Tibial artery (tissue), 4 donors: ENCODE data around the gene TMIGD2.
"Not testable (repeated sequence)": the region's sequence is repeated elsewhere in the genome, so short reads cannot be mapped to it uniquely, and the experiment has no call there.

ENCODE experiments used
- DNase-seq, 2 donors: peaks; one replicate each; pipeline ENCODE4 v3.0.0-alpha.2; 2019
- H3K27ac ChIP-seq, 2 donors: fragments of 200-600 bp; sonication (generic) in 1 of 2; 1 replicate in 1 of 2; 2 replicates in 1 of 2; pipeline ENCODE4 v1.5.1; 2018 to 2019; ENCODE audit warnings: mild to moderate bottlenecking in 1 of 2
- H3K27me3 ChIP-seq, 2 donors: fragments of 200-600 bp; sonication (generic) in 1 of 2; one replicate each; pipeline versions ENCODE4 v1.5.1 to v1.6.0; 2016 to 2019
- H3K36me3 ChIP-seq, 3 donors: fragments of 200-600 bp; sonication (generic) in 2 of 3; one replicate each; pipeline ENCODE4 v1.5.1; 2016 to 2019; ENCODE audit warnings: mild to moderate bottlenecking in 2 of 3
- H3K4me1 ChIP-seq, 4 donors: fragments of 200-600 bp; sonication (generic) in 2 of 4; 1 replicate in 3 of 4; 2 replicates in 1 of 4; pipeline ENCODE4 v1.5.1; 2016 to 2019
- H3K4me3 ChIP-seq, 2 donors: fragments of 200-600 bp; sonication (generic) in 1 of 2; 1 replicate in 1 of 2; 2 replicates in 1 of 2; pipeline ENCODE4 v1.5.1; 2018 to 2019; ENCODE audit warnings: mild to moderate bottlenecking in 2 of 2
- H3K9me3 ChIP-seq, 3 donors: fragments of 200-600 bp; sonication (generic) in 1 of 3; one replicate each; pipeline ENCODE4 v1.5.1; 2016 to 2019
- CTCF ChIP-seq, 2 experiments: fragments of 200-600 bp in 1 of 2; fragments of 450-650 bp in 1 of 2; IDR thresholded peaks; one replicate each; pipeline ENCODE4 v1.5.1; 2017 to 2019; ENCODE audit warnings: antibody characterized with exemption in 2 of 2, mild to moderate bottlenecking in 1 of 2, moderate library complexity in 1 of 2
- intact Hi-C: fragments of 100-400 bp; cut with DNase I; formaldehyde crosslinking; loops from one replicate; pipeline ENCODE4 v1.15.0; 2023; ENCODE audit warnings: low total_unique reads

Gene TMIGD2

DNA sequence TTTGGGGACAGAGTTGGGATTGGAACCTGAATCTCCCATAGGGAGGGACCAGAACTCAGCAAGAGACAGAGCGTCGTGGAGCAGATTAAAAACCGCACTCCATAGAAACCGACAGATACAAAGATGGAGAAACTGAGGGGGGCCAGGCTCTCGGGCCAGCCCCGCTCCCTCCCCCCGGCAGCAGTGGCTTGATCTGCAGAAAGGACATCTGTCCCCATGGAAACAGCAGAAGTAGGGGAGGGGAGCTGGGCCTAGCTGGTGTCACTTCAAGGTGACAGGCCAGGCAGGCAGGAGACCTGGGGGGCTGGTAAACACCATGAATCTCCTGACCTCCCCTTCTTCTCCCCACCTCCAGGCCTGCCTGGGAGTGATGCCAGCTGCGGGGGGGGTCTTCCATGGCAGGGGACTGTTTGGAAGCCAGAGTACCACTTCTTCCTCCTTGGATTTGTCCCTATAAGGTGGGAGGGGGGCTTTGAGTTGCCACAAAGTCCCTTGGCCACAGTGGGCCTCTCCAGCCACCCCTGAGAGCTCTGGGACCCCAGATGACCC, 10.9 kb downstream of the TMIGD2 start:
- H3K27ac ChIP-seq, result no peak overlapping the region
- DNase-seq, result no peak
- H3K4me3 ChIP-seq, result no peak overlapping the region
- H3K36me3 ChIP-seq, result no peaks in the 10 kb centered on the region
- peaks cover 0 to 57% of the 10 kb centered on the region in 2 donors for H3K27me3 ChIP-seq
- no peak for TF ChIP-seq CTCF (IDR thresholded peaks at IDR 0.05)
- H3K4me1 ChIP-seq, result no peaks in the 10 kb centered on the region
- H3K9me3 ChIP-seq, result no peaks in the 10 kb centered on the region
- intact Hi-C loops, result no loop called here

DNA sequence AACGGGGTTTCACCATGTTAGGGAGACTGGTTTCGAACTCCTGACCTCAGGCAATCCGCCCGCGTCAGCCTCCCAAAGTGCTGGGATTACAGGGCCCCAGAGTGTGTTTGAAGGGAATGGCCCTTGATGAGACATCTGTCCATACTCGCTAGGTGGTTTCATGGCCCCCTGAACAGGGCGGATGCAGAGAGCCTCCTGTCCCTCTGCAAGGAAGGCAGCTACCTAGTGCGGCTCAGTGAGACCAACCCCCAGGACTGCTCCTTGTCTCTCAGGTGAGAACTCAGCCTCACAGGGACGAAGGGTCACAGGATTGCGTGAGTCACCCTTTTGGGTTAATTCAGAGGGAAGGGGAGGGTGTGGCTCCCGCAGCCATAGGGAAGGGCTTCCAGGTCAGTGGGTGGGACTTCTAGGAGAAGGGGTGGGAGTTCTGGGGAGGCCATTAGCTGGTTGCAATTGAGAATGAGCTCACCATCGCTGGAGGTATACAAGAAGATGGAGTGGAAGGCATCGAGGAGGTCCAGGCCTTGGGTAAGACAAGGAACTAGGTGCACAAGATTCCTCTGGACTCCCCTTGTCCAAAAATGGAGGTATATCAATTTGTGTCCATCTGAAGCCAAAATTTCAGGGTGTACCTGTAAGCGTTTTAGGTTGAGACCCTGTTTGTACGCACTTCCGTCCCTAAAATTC, 14.0 kb downstream of the TMIGD2 start:
- Histone ChIP-seq H3K27ac (no peak overlapping the region), H3K4me1 (no peaks in the 10 kb centered on the region), H3K9me3 (no peaks in the 10 kb centered on the region), H3K27me3 (peaks cover 0 to 59% of the 10 kb centered on the region in 2 donors), H3K4me3 (no peak overlapping the region), H3K36me3 (no peaks in the 10 kb centered on the region)
- TF ChIP-seq CTCF (IDR thresholded peaks at IDR 0.05), result no peak
- no peak for DNase-seq
- intact Hi-C loops, result no loop called here

GRCh38 chr19:4286141-4286540, 16.0 kb downstream of the TMIGD2 start:
- H3K4me1 ChIP-seq, DNase-seq, H3K9me3 ChIP-seq, H3K4me3 ChIP-seq, H3K27ac ChIP-seq, H3K36me3 ChIP-seq, intact Hi-C loops: not testable (repeated sequence)
- peaks cover 0 to 62% of the 10 kb centered on the region in 2 donors for H3K27me3 ChIP-seq

DNA sequence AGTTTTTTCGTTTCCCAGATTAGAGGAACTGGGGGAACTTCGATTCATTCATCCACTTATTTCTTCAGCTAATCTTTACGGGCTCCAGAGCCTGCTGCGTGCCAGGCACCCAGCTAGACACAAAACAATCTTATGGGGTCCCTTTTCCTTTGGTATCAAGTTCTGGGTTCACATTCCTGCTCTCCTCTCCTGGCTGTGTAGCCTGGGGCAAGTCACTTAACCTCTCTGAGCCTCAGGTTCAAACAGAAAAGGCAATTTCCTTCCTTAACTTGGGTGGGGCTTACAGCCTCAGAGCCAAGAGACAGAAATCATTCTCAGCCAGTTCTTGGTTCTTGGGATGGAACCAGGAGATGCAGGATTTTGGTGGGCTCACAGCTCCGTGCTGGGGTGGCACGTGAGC, 17.2 kb downstream of the TMIGD2 start:
- no peak for TF ChIP-seq CTCF (IDR thresholded peaks at IDR 0.05)
- no peak for DNase-seq
- Histone ChIP-seq H3K27me3 (peaks cover 0 to 63% of the 10 kb centered on the region in 2 donors), H3K4me3 (no peak overlapping the region), H3K9me3 (no peaks in the 10 kb centered on the region), H3K4me1 (peaks cover 0 to 2% (median under 1%) of the 10 kb centered on the region in 4 donors), H3K27ac (no peak overlapping the region), H3K36me3 (no peaks in the 10 kb centered on the region)
- intact Hi-C loops, result no loop called here

- no peak overlapping the region for H3K27ac ChIP-seq
- TF ChIP-seq CTCF (IDR thresholded peaks at IDR 0.05), result no peak
- H3K9me3 ChIP-seq, result no peaks in the 10 kb centered on the region
- H3K4me1 ChIP-seq, result peaks cover 0 to 8% (median 5%) of the 10 kb centered on the region in 4 donors
- DNase-seq, result no peak
- no peaks in the 10 kb centered on the region for H3K36me3 ChIP-seq
- peaks cover 0 to 68% of the 10 kb centered on the region in 2 donors for H3K27me3 ChIP-seq
- no peak overlapping the region for H3K4me3 ChIP-seq
- intact Hi-C loops, result no loop called here
Observed at GRCh38 chr19:4284176-4284958, 17.8 kb downstream of the TMIGD2 start.
